ENCODE results near the gene SYT2.
"Not testable (repeated sequence)": the region's sequence is repeated elsewhere in the genome, so short reads cannot be mapped to it uniquely, and the experiment has no call there.

The SYT2 gene

DNA sequence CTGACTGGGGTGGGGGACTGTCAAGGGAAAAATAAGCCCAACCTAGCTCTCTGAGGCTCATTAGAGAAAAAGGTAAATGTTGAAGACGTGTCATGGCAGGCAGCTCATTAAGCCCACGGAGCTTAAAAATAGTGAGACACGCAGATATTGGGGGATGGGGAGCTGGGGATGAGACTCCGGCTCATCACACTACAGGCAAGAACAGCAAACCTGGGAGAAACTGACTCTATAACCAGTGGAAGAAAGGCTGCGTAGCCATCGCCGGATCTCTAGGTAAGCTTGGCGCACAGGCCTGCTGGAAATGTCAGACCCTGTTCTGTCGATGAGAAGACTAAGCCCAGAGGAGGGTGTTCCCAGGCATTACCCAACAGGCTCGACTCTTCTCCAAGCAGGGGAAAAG lies 78.0 kb downstream of the SYT2 start:
- DNase-seq (ENCODE audit: low spot score): no peak
- TF ChIP-seq, protein P1, sequence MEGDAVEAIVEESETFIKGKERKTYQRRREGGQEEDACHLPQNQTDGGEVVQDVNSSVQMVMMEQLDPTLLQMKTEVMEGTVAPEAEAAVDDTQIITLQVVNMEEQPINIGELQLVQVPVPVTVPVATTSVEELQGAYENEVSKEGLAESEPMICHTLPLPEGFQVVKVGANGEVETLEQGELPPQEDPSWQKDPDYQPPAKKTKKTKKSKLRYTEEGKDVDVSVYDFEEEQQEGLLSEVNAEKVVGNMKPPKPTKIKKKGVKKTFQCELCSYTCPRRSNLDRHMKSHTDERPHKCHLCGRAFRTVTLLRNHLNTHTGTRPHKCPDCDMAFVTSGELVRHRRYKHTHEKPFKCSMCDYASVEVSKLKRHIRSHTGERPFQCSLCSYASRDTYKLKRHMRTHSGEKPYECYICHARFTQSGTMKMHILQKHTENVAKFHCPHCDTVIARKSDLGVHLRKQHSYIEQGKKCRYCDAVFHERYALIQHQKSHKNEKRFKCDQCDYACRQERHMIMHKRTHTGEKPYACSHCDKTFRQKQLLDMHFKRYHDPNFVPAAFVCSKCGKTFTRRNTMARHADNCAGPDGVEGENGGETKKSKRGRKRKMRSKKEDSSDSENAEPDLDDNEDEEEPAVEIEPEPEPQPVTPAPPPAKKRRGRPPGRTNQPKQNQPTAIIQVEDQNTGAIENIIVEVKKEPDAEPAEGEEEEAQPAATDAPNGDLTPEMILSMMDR (IDR thresholded peaks at IDR 0.05; ENCODE audit: borderline replicate concordance, control extremely low read depth, extremely low read depth, insufficient read depth, missing control alignments): no peak
- in situ Hi-C loops (cut with MboI; ENCODE audit: low sequenced_read_pairs, unreplicated experiment): no loop called here

DNA sequence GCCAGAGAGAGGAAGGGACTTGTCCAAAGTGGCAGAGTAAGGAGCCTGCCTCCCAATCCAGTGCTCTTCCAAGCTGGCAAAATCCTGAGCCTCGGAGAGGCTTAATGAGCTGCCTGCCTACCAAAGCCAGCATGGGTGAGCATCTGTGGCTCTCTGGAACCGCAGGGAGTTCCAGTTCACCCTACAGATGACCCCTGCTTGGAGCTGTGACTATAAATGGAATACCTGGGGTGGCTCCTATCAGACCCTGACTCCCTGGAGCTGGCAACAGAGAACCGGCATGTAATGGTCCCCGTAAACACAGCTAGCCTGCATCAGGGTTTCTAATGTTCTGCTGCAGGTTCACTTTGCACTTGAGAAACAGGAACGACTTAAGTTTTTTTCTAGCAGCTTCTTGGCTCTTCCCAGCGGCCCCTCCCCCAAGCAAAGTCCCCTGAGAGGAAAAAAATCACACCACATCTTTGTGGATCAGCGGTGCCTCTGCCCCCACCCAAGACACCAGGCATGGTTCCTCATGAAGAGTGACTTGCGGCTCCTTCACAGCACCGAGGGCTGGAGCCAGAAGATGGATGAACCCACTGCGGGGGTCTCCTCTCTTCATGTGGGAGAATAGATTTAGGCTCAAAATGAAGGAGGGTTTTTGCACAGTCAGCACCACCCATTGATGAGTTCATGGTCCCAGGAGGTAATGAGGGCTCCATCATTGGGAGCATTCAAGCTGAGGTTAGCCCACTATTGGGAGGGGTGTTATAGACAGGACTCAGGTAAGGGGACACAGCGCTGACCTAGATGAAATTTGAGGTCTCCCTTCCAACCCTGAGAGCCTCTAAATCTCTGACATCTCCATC lies 79.0 kb downstream of the SYT2 start:
- in situ Hi-C loops (cut with MboI; ENCODE audit: low sequenced_read_pairs, unreplicated experiment): no loop called here
- TF ChIP-seq, protein P1 (IDR thresholded peaks at IDR 0.05; ENCODE audit: borderline replicate concordance, control extremely low read depth, extremely low read depth, insufficient read depth, missing control alignments): no peak
- no peak for DNase-seq (ENCODE audit: low spot score)

- no peak for DNase-seq (ENCODE audit: low spot score)
- in situ Hi-C loops (cut with MboI; ENCODE audit: low sequenced_read_pairs, unreplicated experiment): no loop called here
- TF ChIP-seq, protein P1 (IDR thresholded peaks at IDR 0.05; ENCODE audit: borderline replicate concordance, control extremely low read depth, extremely low read depth, insufficient read depth, missing control alignments): no peak
These were observed 79.7 kb downstream of the SYT2 start for GRCh38 chr1:202630541-202630940.

DNA sequence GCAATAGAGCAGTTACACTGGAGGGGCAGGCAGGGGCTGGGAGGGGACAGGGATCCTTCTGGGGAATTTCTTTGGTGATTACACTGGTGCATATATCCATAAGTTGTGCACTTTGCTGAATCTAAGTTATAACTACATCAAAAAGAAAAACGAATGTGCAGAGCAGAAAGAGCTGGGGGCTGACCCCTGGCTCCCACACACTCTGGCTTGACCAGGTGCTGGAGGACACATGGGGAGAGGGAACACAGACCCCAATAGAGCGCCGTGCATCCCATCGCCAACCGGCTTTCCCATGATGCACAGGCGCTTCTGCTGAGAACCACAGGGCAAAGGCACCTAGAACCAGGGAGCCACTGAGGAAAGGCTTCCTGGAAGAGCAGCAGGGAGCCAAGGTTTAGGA lies 80.2 kb downstream of the SYT2 start:
- in situ Hi-C loops (cut with MboI; ENCODE audit: low sequenced_read_pairs, unreplicated experiment); DNase-seq (ENCODE audit: low spot score): not testable (repeated sequence)

DNA sequence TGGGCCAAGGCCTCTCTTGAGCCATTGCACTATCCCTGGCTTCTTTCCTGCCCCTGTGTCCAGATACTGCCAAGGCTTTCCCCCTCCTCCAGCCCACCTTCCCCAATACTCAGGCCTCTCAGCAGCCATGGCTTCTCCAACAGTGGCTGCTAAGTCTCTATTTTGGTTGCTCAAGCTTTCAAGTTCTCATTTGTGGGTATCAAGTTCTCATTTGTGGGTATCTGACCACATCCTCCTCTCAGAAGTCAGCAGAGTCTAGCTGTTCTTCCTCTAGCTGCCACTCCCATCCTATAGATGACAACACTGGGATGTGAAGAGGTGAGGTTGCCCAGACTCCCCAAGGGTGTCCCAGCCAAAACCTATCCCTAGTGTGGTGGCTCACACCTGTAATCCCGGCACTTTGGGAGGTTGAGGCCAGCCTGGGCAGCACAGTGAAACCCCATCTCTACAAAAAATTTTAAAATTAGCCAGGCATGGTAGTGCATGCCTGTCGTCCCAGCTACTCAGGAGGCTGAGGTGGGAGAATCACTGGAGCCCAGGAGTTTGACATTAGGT lies 80.9 kb downstream of the SYT2 start:
- DNase-seq (ENCODE audit: low spot score); in situ Hi-C loops (cut with MboI; ENCODE audit: low sequenced_read_pairs, unreplicated experiment): not testable (repeated sequence)

DNA sequence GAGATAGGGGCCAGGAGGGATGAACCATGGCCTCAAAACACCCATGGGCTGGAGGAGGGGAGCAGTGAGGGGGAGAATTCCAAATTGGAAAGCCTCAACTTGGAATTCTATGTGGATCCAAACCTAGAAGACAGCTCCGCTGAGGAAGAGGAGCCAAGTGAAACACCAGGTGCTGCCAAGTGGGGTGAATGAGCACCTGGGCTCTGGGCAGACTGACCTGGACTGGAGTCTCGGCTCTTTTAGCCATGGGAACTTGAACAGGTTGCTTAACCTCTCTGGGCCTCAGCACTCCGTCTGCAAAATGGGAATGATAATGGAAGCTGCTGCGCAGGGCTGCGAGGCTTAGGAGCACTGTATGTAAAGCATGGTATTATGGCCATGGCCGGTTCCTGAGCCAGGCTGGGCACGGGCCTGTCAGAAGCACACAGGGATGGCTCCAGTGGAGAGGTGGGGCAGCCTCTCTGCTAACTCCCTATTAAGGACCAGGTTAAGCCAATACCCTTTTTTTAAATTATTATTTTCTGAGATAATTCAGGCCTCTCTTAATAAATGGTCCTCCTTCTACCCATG lies 81.5 kb downstream of the SYT2 start:
- TF ChIP-seq, protein P1 (IDR thresholded peaks at IDR 0.05; ENCODE audit: borderline replicate concordance, control extremely low read depth, extremely low read depth, insufficient read depth, missing control alignments): no peak
- in situ Hi-C loops (cut with MboI; ENCODE audit: low sequenced_read_pairs, unreplicated experiment): no loop called here
- DNase-seq (ENCODE audit: low spot score): no peak

DNA sequence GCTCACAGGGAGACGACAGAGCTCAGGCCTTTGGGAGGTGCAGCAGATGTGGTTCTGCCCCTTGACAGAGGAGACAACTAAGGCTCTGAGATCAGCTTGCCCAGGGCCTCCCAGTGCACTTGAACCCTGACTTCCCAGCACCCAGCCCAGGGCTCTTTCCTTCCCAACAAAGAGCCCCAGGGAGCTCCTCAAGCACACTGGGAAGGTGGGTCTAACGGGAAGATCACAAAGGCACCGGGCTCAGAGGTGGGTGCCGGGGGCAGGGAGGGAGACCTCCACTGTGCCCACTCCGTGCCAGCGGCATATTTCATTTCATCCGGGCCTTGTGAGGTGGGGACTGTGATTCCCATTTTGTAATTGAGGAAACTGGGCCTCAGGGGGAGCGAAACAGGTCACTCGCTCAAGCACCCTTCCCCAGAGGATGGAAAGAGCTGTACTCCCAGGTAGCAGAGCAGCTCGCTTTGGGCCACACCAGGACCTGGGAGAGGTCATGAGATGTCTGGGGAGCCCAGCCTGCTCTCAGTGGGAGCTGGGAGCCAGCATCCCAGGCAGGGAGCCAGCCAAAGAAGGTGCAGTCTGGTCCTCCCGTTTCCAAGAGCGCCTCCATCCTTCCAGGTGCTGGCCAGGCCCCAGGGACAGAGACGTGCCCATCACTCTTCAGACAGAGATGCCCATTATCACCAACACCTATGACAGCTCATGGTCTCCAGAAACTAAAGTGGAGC lies 82.3 kb downstream of the SYT2 start:
- no peak for DNase-seq (ENCODE audit: low spot score)
- TF ChIP-seq, protein P1 (IDR thresholded peaks at IDR 0.05; ENCODE audit: borderline replicate concordance, control extremely low read depth, extremely low read depth, insufficient read depth, missing control alignments): no peak
- in situ Hi-C loops (cut with MboI; ENCODE audit: low sequenced_read_pairs, unreplicated experiment): no loop called here

DNA sequence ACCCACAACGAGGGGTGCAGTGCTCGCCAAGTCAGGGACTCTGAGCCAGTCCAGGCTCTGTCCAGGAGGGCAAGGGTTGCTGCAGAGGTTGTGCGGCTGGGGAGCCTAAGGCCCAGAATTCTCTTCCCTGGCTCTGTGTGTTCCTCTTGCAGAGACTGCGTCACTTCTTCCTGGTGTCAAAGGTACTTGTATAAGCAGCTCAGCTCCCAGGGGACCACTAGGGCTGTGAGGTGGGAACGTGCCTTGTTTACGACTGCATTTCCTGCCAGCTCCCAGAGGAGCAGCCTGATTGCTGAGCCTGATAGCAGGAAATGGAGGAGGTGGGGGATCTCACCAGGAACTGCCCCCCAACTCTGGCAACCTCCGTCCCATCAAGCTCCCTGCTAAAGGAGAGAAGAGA lies 83.2 kb downstream of the SYT2 start:
- in situ Hi-C loops (cut with MboI; ENCODE audit: low sequenced_read_pairs, unreplicated experiment): not testable (repeated sequence)

More for the DNA sequence above, 83.2 kb downstream of the SYT2 start:
- not testable (repeated sequence) for DNase-seq (ENCODE audit: low spot score)
